Ureter (tissue), 1 donor: ENCODE measurements around the gene MEIKIN. TPM values are rescaled to one million over a fixed set of nuclear protein-coding genes. Genes with fewer than 3 reads are reported as not detected.

Experiments used
- DNase-seq: peaks from one replicate; pipeline ENCODE4 v3.0.0-alpha.2; 2020; ENCODE audit warnings: low spot score
- total RNA-seq: library from RNA; stranded (reverse); gene quantifications from one replicate; pipeline ENCODE4 v1.2.4, GENCODE V29; 2023
- donor health status: DM: yes; HTN: yes; CAD: no.

MEIKIN gene
- total RNA-seq, 1 donor from 2014 or later = not detected

DNA sequence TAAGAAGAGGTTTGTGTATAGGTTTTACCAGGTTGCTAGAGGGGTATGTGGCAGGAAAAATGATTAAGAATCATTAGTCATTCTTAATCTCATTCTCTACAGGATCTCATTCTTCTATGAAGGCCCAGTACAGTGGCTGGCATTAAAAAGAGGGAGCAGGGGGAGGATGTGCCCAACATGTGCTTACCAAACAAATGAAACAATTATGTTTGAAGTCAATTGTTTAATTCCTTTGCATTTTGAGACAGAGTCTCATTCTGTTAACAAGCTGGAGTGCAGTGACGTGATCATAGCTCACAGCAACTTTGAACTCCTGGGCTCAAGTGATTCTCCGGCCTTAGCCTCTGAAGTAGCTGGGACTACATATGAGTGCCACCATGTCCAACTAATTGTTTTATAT lies 171.7 kb downstream of the MEIKIN start:
- DNase-seq = no peak

DNA sequence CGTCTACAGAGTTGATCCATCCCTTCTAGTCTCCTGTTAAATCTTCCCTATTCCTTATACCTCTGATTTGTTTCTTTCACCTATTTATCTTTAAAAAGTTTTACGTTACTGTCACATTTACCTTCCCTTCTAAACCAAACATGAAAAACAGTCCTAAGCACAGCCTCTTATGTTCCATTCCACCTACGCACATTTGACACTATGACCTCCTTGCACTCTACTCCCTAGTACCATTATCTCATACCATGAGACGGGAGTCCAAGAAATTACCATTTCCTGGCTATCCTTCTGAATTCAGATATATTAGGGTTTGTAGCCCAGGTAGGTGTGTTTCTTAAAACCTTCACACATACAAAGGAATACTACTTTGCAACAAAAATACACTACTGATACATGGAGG lies 173.8 kb downstream of the MEIKIN start:
- no peak for DNase-seq

DNA sequence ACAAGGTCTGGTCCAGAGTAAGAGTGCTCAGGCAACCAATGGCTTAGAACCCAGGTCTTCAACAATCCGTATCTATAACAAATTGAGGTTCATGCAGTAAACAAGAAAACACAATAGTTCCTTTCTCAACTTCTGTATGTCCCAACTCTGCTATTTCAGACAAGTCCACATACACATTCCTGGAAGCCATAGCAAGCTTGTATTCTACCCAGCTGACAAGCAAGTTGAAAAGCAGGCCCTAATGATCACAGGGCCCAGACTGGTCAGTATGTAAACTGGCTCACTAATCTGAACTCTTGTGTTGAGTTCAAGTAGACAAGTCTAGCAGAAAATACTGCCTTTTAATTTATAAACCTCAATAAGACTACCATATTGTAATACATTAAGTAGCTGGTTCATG lies 175.5 kb downstream of the MEIKIN start:
- DNase-seq = no peak

DNA sequence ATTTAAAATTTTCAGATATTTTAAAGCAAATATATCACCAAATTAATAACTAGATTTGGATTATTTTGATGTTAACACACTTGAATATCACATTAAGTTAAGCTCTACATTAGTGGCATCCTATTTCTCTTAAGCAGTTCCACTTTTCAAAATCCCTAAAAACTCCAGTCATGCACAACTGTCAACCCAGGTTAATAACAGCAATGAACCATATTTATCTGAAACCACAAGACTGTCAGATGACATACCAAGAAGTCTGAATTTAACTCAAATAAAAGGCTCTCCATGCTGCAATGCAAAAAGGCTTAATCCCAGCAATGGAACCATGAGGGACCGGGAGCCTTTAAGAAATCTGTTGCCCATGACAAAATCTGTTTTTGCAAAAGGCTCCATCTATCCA lies 176.1 kb downstream of the MEIKIN start:
- DNase-seq = no peak

DNA sequence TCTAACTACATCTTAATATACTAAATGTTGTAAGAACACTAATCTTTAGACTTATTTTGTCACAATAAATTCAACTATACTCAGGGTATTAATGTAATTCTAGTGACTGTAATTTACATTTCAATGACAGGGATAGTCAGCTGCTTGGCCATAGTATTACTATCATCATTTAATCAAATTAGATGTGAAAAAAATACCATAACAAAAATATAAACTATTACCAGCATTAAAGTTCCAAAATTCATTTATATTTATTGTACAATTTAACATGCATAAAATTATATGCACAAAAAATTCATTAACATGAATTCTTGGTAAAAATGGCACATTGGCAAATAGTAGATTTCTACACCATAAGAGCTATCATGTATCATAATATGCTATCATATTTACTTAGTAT lies 177.6 kb downstream of the MEIKIN start:
- DNase-seq = no peak

DNA sequence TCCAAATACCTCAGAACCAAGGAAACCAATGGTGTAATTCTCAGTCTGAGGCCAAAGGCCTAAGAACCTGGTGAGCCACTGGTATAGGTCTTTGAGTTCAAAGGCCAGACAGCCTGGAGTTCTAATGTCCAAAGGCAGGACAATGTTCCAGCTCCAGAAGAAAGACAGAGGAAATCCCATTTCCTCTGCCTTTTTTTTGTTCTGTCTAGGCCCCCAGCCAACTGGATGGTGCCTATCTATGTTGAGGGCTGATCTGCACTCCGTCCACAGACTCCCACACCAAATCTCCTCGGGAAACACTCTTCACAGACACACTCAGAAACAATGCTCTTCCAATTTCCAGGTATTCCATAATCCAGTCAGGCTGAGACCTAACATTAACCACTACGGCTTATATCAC lies 178.8 kb downstream of the MEIKIN start:
- no peak for DNase-seq

DNA sequence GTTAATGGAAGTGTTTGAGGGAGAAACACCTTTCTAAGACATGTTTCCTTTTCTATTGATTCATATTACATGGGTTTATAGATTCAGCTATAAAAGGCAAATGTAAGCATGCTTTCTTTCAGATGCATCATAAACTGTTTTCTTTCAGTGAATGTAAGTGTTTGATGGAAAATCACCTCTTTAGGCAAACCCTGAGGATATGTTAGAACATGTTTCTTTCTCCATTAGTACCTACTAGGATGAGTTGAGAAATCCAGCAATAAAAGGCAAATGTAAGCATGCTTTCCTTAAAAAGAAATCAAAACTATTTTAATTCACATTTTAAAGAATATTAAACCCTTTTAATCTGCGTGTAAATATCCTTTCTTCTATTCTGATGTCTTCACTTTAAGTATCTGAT lies 180.2 kb downstream of the MEIKIN start:
- DNase-seq = no peak

DNA sequence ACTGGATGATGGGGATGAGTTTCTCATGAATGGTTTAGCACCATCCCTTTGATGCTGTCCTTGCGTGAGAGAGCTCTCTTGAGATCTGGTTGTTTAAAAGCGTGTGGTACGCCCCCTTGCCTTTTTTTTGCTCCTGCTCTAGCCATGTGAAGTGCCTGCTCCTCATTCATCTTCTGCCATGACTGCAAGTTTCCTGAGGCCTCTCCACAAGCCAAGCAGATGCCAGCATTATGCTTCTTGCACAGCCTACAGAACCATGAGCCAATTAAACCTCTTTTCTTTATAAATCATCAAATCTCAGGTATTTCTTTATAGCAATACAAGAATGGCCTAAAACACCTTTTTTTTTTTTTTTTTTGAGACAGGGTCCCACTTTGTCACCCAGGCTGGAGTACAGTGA lies 181.5 kb downstream of the MEIKIN start:
- no peak for DNase-seq

DNA sequence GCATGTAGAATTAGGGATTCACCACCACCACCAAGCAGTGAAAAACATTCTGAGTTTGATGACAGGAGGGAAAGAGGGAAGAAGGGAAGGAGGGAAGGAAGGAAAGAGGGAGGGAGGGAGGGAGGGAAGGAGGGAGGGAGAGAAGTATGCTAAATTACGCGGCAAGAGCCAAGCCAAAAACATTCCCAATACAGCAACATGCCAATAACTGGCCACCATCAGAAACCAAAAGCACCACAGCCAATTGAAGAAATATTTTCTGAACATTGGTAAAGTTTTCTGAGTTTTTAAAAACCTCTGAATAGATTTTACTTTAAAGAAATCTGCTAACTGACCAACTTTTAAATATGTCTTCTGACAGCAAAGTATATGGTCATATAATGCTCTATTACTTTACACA lies 184.7 kb downstream of the MEIKIN start:
- no peak for DNase-seq

DNA sequence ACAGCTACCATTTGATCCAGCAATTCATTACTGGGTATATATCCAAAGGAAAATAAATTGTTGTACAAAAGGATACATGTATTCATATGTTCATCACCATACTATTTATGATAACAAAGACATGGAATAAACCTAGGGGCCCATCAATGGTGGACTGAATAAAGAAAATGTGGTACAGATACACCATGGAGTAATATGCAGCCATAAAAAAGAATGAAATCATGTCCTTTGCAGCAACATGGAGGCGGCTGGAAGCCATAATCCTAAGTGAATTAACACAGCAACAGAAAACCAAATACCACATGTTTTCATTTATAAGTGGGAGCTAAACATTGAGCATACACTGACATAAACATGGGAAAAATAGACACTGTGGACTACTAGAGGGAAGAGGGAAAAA lies 185.8 kb downstream of the MEIKIN start:
- DNase-seq = no peak

DNA sequence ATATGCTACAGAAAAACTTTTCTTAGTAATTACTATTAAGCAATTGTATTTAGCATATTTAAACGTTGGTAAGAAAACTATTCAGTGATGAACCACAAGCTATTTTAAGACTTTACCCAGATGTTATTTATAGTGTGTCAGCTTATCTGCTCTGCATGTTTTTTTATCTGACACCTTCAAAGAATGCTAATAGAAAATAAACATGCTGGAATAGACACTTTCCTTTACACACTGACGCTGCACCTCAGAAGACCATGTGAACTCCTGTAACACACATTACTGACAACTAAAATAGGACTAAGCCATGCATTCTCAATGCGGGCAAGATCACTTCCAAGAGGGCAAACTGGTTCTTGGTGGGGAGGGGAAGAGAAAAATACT lies 187.0 kb downstream of the MEIKIN start:
- no peak for DNase-seq

DNA sequence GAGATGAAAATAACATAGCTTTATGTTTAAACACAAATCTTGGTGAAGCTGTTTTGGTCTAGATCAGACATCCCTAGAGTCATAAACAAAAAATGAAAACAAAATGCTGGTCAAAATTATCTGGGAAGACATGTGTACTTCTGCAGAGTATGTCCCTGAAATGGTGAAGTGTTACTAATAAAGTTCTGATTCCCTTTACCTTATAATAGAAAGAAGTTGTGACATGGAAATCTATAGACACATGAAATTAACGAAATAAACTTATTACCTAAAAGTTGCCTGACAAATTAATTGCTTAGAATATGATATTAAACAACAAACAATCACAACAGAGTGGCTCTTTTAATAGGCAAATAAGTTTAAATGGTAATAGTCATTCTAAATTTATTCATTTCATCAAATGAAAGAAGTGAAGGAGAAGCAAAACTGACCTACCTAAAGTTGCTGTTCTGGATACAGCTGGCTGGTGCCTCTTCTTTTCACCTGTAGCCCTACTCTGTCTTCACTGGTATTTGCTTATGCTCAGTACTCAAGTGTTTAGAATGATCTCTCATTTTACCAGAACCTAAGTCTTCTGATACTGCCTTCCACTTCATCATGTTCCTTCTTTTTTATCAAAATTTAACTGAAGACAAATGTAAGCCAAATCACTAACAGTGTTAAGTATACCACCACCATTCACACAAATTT lies 187.5 kb downstream of the MEIKIN start:
- DNase-seq = no peak

Other genes with a start within 250 kb of the MEIKIN start
- gene FNIP1, start 148.6 kb downstream of the MEIKIN start, total RNA-seq = 34.4 TPM
- 0.81 TPM for gene ACSL6, start 66.0 kb upstream of the MEIKIN start, total RNA-seq
- not detected for gene IL3, start 115.0 kb upstream of the MEIKIN start, total RNA-seq
- gene CSF2, start 128.1 kb upstream of the MEIKIN start, total RNA-seq = not detected